ENCODE measurements around the gene MANSC1.

DNA sequence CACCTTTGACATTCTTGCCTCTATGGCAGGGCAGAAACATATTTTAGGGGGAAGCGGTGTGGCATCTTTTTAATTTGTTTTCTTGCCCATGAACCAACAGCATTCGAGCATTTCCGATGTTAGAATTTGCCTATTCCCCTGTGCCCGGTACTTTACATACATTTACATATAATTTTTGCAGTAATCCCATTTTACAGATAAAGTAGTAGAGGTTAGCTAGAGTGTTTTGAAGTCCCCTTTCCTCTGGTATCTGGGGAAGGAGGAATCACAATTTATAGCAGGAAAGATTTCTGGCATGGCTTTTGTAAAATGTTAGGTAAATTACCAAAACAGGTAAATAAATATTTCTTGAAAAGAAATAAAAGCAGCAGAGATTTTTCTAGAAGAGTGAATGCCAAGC, 8.5 kb upstream of the MANSC1 start:
- no peak for TF ChIP-seq EZH2 (IDR thresholded peaks at IDR 0.05)
- no peak for TF ChIP-seq POLR2AphosphoS5 (IDR thresholded peaks at IDR 0.05; ENCODE audit: borderline replicate concordance, low read depth, low read length)
- no peak for TF ChIP-seq FOXP2 (optimal IDR thresholded peaks at IDR 0.05; ENCODE audit: control extremely low read depth, extremely low read length, insufficient read depth)

All from SK-N-MC (cell line).